GM18517 (cell line): Measurements from ENCODE around the gene PAQR5.
"Not testable (repeated sequence)": the region's sequence is repeated elsewhere in the genome, so short reads cannot be mapped to it uniquely, and the experiment has no call there.

ENCODE experiments used
- ATAC-seq: cut with Tn5 transposase; IDR thresholded peaks from one replicate; pipeline ENCODE4 v1.9.1; 2021; ENCODE audit warnings: mild to moderate bottlenecking, moderate library complexity; ENCODE audit not compliant: unreplicated experiment

The PAQR5 gene

DNA sequence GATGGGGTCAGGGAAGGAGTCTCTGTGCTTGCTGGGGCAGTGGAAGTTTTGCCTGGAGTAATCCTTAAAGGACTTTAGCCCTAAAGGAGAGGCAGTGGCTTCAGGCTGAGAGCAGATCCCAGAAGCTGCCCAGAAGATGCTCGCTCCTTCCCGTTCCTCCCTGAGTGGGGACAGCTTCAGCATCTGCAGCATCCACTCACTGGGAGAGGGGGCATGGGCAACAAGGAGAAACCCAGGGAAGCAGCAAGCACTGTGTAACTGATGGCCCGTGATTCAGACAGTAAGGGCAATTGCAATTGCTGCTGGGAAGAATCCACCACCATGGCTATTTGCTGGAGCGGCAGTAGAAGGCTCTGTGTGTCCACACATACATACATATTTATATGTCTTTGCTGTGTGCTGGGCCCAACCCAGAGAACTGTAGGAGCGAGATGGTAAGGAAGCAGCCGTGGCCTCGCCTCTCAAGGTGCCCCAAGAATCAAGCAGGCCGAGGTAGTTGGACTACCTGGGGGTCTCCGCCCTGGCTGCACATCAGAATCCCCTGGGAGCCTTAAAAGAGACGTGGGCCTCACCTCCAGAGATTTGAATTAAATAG is 5.8 kb upstream of the PAQR5 start:
- ATAC-seq = no peak

DNA sequence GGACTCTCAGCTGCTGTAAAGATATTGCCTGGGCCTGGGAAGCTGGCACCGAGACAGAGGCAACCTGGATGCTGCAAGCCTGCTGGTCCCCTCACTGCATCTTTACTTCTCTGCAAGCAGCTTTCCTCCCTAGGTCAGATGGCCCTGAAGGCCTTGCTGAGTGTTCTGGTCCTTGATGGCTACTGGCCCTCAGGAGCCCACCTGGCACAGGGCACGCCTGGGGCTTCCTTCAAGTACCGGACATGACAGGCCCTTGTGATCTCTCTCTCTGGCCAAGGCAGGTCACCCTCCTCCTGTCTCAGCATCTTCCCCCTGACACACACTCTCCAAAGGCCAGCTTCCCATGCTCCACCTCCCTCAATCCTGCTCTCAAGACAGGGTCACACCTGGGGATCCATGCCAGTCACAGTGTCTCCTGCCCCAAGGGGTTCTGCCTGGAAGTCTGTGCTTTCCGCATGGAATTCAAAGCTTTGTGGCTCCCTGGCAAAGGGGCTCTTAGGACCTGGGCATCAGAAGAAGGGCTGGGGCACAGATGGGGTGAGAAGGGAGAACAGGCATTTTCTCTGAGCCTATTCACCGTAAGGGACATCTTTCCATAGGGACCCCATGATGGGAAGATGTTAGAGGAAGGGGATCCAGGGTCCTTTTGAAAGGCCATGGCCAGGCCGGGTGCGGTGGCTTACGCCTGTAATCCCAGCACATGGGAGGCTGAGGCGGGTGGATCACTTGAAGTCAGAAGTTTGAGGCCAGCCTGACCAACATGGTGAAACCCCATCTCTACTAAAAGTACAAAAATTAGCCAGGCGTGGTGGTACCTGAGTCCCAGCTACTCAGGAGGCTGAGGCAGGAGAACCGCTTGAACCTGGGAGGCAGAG is 4.7 kb upstream of the PAQR5 start:
- no peak for ATAC-seq

DNA sequence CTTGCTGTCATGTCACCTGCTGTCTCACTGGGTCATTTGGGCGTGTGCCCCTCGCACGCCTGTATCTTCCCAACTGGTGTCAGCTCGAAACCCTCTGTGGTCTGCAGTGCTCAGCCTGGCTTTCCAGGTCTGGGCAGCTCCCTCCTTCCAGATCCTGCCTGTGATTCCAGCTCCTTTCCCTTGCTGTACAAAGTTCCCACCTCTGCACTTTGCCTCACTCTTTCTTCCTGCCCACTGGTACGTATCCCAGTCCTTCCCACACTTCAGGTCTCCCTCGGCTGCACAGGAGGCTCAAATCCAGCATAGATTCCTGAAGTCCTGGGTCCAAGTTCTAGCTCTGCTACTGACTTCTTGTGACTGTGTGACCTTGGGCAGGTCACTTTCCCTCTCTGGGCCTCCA is 2.1 kb upstream of the PAQR5 start:
- ATAC-seq = no peak

DNA sequence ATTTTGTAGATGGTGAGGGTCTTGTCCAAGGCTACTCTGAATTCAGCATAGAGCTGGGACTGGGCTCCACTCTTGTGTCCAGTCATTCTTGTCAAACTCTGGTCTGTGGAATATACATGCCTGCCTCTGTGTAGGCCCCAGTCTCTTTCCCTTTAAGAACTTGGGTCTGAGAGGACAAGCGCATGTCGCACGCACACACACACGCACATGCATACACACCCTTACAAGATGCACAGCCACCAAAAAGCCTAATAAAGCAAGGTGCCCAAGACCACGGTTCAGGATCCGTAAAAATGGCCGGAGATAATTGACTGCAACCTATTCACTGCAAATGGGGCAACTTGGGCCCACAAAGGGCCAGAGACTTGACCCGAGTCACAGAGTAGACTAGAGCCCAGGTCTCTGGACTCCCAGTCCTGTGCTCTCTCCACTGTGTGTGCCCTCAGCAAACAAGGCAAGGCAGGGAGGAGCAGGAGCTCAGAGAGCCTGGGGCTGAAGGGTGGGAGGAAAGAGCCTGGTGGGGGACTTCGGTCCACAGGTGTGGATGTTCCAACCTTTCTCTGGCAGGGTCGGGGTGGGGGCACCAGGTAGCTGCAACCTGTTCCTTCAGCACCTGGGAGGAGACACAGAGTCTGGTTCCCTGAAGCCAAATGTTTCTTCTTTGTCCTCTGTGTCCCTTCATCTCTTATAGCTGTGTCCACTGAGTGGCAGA is 914 bp upstream of the PAQR5 start:
- ATAC-seq = no peak

DNA sequence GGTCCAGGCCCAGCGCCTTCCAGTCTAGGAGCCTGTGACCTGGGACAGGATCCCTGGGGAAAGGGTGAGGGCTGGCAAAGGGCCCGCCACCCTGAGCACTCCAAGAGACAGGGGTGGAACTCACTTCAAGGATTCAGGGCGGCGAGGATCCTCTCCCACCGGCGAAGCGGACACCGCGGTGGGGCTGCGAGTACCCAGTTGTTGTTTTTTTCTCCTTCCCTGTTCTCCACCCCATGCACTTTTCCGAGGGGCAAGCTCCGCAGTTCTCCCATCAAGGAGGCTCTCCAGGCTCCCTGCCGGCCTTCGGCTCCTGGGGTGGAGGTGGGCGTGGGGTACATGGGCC is 387 bp upstream of the PAQR5 start:
- ATAC-seq = no peak

DNA sequence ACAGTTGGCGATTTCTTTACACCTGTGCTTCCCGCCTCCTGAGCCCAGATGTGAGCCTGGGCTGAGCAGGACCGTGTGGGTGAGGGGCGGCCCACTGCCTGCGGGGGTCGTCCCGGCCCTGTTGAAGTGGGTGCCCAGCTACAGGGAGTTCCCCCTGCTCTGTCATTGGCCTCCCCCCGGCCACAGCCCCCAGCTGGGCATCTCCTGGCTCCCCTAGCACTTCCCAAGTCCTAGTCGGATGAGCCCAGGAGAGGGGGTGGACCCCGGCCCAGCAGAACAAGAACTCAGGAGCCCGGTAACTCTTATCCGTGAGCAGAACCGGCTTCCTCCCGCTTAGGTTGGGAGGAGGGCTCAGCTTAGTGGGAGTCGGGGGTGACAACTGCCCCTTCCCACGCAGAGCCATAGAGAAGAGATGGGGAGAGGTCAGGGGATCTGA is 757 bp downstream of the PAQR5 start:
- ATAC-seq = no peak

DNA sequence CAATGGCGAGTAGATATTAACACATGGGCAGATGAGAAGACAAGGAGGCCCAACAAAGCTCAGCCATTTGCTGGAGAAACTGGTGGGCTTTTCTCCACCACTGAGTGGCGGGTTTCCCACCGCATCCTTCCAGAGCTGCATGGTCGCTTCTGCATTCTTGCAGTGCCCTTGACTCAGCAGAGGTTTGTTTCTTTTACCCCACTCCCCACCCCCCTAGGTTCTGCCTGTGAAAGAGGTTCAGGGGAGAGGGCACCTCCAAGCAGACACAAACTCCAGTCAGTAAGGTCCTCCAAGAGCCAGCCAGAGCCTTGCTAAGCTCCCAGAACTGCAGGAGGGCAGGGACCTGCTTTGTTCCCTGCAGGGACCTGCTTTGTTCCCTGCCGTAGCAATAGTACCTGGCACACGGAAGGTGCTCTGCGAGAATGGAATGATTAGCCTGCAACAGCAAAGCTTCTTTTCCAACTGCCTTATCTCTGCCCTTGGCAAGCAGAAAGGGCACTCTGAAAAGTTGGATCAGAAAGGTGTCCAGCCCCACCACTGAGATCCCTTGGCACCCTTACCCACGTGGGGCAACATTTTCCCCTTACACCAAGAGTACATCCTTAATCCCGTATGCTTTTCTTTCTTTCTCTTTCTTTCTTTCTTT is 1.4 kb downstream of the PAQR5 start:
- ATAC-seq = no peak

DNA sequence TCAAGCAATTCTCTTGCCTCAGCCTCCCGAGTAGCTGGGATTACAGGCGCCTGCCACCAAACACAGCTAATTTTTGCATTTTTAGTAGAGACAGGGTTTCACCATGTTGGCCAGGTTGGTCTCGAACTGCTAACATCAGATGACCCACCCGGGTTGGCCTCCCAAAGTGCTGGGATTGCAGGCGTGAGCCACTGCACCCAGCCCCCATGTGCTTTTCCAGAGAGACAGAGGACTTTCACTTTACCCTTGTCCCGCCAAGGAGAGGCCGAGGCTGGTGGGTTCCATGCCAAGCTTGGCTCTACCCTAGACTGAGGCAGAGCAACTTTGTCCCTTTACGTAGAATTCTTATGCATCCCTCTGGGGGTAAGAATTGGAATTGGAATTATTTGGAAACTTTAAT is 2.4 kb downstream of the PAQR5 start:
- not testable (repeated sequence) for ATAC-seq

DNA sequence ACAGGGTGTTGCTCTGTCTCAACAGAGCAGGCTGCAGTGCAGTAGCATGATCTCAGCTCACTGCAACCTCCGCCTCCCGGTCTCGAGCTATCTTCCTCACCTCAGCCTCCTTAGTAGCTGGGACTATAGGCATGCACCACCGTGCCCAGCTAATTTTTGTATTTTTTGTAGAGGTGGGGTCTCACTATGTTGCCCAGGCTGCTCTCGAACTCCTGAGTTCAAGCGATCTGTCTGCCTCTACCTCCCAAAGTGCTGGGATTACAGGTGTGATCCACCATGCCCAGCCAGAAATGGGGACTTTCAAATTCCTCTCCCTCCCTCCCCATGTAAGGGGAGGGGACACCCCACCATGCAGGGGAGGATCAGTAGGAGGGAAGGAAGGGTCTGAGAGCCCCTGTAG is 3.4 kb downstream of the PAQR5 start:
- ATAC-seq = not testable (repeated sequence)

DNA sequence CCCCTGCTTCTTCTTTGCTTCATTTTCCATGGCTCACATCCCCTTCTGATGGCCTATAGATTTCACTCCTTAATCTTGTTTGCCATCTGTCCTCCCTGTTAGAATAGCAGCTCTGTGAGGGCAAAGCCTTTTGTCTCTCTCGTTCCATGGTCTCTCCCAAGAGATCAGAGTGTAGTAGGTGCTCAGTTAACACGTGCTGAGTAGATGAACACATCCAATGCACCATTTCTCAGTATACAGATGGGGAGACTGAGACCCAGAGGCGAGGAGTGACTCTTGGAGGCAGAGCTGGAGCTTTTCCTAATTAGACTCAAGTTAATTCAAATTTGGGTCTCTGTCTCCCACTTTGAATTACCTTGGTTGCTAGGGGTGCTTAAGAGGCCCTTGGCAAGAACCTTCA is 4.2 kb downstream of the PAQR5 start:
- ATAC-seq = no peak

DNA sequence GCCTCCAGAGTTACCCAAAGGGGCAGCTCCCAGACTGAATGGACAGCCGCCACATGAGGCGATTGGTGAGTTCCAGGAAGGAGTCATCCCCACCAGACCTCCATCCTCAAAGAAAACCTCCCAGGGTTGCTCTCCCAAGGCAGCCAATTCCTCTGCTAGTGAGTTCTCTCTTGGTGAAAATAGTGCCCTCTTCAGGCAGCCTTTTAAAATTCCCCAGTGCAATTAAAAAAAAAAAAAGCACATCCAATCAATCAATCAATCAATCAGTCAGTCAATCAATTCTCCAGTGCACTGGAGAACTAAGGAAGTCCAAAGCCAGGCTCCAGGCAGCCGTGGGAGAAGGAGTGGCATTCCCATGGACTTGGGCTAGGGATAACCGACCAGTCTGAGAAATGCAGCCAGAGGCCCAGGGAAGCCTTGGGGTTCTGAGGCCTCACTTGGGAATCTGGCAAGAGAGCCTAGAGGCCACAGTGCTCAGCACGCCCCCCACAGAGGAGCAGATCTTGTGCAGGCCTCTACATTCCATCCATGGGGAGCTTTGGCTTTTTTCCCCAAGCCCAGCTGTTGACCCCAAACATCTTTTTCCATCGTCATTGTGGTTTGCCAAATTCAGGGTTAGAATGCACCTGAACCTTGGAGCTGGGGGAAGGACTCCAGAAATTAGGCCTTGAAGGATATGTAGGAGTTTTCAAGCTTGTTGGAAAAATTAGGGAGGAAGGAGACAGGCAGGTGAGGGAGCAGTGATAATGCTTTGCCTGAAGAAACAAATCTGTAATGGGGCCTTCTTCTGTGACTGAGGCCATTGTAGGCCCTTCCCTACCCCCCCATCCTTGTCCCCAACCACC is 4.8 kb downstream of the PAQR5 start:
- ATAC-seq = no peak

DNA sequence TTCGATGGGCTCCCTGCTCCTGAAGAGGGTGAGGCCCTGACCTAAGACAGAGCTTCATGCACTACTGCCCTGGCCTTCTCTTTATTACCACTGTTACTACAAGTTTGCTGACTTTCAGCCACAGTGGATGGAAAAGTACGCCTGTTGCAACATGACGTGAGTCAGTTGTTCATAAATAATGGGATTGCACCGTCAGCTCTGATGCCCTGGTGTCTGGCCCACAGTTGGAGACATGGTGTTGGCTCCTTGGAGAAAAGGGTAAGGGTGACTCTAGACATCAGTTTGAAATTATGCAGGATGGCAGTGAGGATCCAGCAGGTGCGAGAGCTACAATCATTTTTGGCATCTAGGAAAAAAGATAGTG is 5.5 kb downstream of the PAQR5 start:
- ATAC-seq = no peak

DNA sequence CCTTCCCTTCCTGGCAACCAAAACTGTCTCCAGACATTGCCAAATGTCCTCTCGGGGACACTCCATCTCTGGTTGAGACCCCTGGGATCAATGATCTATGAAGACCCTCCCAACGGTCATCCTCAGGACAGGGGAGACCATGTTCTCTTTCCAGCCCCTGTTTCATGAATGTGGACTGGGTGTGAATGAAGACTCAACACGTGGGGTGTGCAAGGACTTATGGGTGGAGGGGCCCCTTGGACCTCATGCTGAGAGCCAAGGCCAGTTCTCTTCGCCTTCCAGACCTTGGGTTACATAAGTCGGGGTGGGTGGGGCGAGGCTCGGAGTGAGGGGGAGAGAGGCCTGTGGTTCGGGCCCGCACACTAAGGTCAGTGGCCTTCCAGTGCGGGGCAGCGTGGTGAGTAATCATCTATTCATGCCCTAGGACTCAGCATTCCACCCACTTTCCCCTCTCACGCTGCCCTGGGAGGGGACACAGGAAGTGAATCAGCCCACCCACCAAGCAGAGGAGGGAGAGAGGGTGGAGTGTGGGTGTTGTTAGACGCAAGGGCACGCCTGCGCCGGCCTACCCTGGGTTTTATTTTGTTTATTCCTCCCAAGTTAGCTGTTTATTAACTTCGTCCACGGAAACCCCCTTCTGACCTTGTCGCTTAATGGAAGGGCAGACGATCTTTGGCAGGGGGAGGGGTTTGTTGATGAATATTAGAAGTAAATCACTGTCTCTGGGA is 6.7 kb downstream of the PAQR5 start:
- no peak for ATAC-seq

DNA sequence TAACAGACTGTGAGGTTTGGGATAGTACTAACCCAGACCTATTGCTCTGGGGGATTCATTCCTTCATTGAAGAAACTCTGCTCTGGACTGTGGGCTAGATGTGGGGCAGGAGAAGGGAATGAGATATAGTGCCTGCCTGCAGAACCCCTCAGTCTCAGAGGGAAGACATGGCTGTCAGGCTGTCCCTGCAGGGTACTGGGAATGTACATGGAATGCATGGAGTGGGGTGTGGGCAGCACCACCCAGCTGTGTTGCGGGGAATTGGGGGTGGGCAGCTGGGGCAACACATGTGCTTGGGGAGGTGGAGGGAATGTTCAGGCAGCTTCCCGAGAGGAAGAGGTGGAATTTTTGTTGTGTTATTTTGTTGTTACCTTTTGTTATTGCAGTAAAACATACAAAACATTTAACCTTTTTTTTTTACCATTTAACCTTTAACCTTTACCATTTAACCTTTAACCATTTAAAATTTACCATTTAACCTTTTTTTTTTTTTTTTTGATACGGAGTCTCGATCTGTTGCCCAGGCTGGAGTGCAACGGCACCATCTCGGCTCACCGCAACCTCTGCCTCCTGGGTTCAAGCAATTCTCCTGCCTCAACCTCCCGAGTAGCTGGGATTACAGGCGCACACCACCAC is 7.3 kb downstream of the PAQR5 start:
- ATAC-seq = no peak

DNA sequence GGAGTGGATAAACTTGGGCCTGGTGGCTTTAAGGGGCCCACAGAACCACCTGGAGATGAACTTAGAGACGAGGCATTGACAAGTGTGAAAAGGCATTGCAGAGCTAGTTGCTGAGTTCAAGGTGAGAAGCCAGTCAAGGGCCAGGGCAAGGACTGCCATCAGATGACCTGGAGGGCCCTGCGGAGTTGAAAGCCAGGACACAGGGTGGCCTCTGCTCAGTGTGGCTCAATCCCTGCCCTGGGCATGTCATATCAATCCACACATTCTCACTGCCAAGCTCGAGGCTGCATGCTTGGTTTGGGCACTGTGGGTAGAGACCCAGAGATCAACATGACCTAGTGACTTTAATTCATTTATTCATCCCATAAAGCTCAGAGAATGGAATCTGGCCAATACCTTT is 9.2 kb downstream of the PAQR5 start:
- ATAC-seq = no peak

DNA sequence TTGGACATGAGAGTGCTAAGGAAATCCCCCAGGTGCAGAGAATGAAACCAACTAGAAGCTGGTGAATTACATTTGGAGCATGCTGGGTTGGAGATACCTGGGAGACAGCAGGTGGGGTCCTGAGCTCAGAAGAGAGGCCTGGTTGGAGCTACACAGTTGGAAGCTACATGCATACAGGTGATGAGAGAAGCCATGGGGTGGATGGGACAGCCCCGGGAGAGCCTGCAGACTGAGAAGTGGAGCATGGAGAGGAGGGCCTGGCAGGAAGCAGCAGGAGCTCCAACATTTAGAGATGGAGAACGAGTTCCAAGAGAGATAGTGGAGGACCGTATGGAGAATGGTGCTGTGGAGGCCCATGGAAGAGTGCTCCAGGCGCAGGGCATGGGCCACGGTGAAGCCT is 10.2 kb downstream of the PAQR5 start:
- no peak for ATAC-seq

DNA sequence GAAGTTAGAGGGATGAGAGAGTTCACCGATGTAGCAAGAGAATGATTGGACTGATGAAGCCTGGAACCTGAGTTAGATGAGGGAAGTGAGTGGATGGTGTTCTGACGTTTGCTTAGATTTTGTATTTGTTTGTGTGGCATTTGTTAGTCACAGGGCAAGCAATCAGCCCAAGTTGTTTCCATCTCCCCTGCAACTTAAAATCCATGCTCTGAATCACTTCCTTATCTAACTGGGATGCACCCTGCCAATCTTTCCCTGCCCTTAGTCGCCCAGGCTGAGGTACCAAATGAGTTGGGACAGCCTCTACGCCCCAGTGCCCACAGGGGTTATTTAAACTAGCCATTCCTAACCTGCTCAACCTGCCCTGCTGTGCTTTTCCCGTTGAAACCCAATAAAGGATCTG is 12.6 kb downstream of the PAQR5 start:
- no peak for ATAC-seq

DNA sequence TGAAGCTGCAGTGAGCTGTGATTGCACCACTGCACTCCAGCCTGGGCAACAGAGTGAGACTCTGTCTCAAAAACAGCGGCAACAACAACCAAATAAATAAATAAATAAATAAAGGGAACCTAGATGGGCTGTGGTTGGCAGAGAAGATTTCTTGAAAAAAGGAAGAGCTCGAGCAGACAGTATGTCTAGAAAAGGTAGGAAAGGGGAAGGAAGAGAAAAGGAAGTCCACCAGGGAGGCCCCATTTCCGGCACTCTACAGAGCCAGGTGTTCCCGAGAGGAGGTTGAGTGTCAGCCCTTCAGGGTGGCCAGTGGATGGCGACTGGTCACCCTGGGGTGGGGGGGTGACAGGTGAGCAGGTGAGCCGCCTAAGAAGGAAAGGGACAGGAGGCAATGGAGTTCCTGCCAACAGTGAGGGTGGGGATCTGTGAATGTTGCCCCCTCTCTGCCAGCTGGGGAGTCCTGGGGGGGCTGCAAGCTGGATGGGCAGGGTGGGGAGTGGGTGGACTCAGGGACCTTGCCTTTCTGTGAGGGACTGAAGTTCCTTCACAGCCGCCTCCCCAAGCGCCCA is 14.8 kb downstream of the PAQR5 start:
- no peak for ATAC-seq

DNA sequence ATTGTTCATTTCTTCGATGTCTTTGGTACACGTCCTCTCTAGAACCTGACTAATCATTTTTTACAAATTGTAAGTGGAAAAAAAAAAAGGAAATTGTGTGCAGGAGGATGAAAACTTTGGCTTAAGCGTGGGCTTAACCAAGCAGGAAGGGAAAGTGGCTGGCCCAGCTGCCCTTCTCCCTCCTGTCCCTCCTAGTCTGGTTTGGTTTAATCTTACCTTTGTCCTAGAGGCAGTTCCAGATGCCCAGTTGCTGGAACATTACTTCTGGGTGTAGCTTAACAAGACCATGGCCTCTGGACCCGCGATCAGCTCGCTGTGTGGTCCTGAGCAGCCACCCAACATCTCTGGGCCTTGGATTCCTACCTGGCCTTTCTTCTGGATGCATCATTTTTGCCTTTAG is 15.4 kb downstream of the PAQR5 start:
- no peak for ATAC-seq
